CD14-positive monocyte (primary cell): ENCODE data around the gene CCDC12. TPM values are rescaled to one million over a fixed set of nuclear protein-coding genes. Genes with fewer than 3 reads are reported as not detected.

ENCODE experiments used
- DNase-seq, 3 donors: peaks; one replicate each; pipeline ENCODE4 v3.0.0-alpha.2; 2011 to 2022
- H2AFZ ChIP-seq: 2 replicates; pipeline ENCODE4 v1.6.0; 2012; ENCODE audit warnings: mild to moderate bottlenecking, low read depth, low read length, inconsistent platforms; ENCODE audit not compliant: insufficient read depth, poor library complexity, severe bottlenecking
- H3K27ac ChIP-seq, 2 donors: 1 replicate in 1 of 2; 2 replicates in 1 of 2; pipeline ENCODE4 v1.5.1; 2012 to 2013; ENCODE audit warnings: low read length in 2 of 2, control low read depth in 1 of 2, inconsistent platforms in 1 of 2, low read depth in 1 of 2, mild to moderate bottlenecking in 1 of 2
- H3K27me3 ChIP-seq, 2 donors: one replicate each; pipeline versions ENCODE4 v1.6.0 to v1.6.1; 2011 to 2013; ENCODE audit warnings: low read length in 2 of 2; ENCODE audit not compliant: control insufficient read depth in 2 of 2, insufficient read depth in 2 of 2
- H3K36me3 ChIP-seq, 2 donors: replicated peaks in 1 of 2; 1 replicate in 1 of 2; 2 replicates in 1 of 2; pipeline versions ENCODE4 v1.5.1 to v1.6.1; 2012 to 2013; ENCODE audit warnings: low read length in 2 of 2, control low read depth in 1 of 2, inconsistent platforms in 1 of 2, mild to moderate bottlenecking in 1 of 2; ENCODE audit not compliant: insufficient read depth in 2 of 2, control insufficient read depth in 1 of 2
- H3K4me1 ChIP-seq, 2 donors: 1 replicate in 1 of 2; 2 replicates in 1 of 2; pipeline versions ENCODE4 v1.5.1 to v1.6.1; 2012 to 2013; ENCODE audit warnings: low read length in 2 of 2, control low read depth in 1 of 2, inconsistent platforms in 1 of 2, mild to moderate bottlenecking in 1 of 2, moderate library complexity in 1 of 2; ENCODE audit not compliant: insufficient read depth in 2 of 2, control insufficient read depth in 1 of 2
- H3K4me2 ChIP-seq: replicated peaks from 2 replicates; pipeline ENCODE3; 2012; ENCODE audit warnings: low read length, moderate library complexity, mild to moderate bottlenecking; ENCODE audit not compliant: poor library complexity, severe bottlenecking; ENCODE audit errors: extremely low read depth
- H3K4me3 ChIP-seq, 3 experiments: fragments of 200-600 bp in 1 of 3; sonication (generic) in 1 of 3; replicated peaks in 1 of 3; 1 replicate in 2 of 3; 2 replicates in 1 of 3; pipeline ENCODE4 v1.5.1; 2011 to 2013; ENCODE audit warnings: low read length in 3 of 3, mild to moderate bottlenecking in 3 of 3, control low read depth in 2 of 3, low read depth in 2 of 3, inconsistent platforms in 1 of 3, moderate library complexity in 1 of 3
- H3K79me2 ChIP-seq: 2 replicates; pipeline ENCODE4 v1.6.0; 2012; ENCODE audit warnings: mild to moderate bottlenecking, control low read depth, inconsistent platforms, low read length, moderate library complexity; ENCODE audit not compliant: insufficient read depth
- H3K9ac ChIP-seq: 2 replicates; pipeline ENCODE4 v1.6.0; 2017; ENCODE audit warnings: low read length, mild to moderate bottlenecking; ENCODE audit not compliant: insufficient read depth, poor library complexity, severe bottlenecking
- H3K9me3 ChIP-seq, 2 donors: replicated peaks in 1 of 2; 1 replicate in 1 of 2; 2 replicates in 1 of 2; pipeline versions ENCODE4 v1.5.1 to v1.6.1; 2012 to 2013; ENCODE audit warnings: low read length in 2 of 2, control low read depth in 1 of 2; ENCODE audit not compliant: control insufficient read depth in 1 of 2, insufficient read depth in 1 of 2
- H4K20me1 ChIP-seq: 2 replicates; pipeline ENCODE4 v1.6.0; 2012; ENCODE audit warnings: mild to moderate bottlenecking, low read length, control low read depth, moderate library complexity; ENCODE audit not compliant: insufficient read depth
- H3K27ac Mint-ChIP-seq, 7 donors: one replicate each; pipeline ENCODE4 v1.8.0; 2020; ENCODE audit warnings: mild to moderate bottlenecking in 7 of 7, mixed read lengths in 7 of 7, moderate library complexity in 6 of 7, inconsistent platforms in 2 of 7
- H3K27me3 Mint-ChIP-seq, 3 donors: one replicate each; pipeline ENCODE4 v1.8.0; 2021 to 2022; ENCODE audit warnings: low read depth in 3 of 3, mild to moderate bottlenecking in 3 of 3, mixed read lengths in 3 of 3, moderate library complexity in 3 of 3, inconsistent platforms in 1 of 3
- H3K36me3 Mint-ChIP-seq, 2 donors: one replicate each; pipeline ENCODE4 v1.8.0; 2020; ENCODE audit warnings: mixed read lengths in 2 of 2, inconsistent platforms in 1 of 2, mild to moderate bottlenecking in 1 of 2
- H3K4me1 Mint-ChIP-seq: one replicate; pipeline ENCODE4 v1.8.0; 2020; ENCODE audit warnings: mild to moderate bottlenecking, mixed read lengths
- H3K4me3 Mint-ChIP-seq, 2 donors: one replicate each; pipeline ENCODE4 v1.8.0; 2020; ENCODE audit warnings: mild to moderate bottlenecking in 2 of 2, mixed read lengths in 2 of 2, moderate library complexity in 1 of 2
- H3K9me3 Mint-ChIP-seq, 7 donors: one replicate each; pipeline ENCODE4 v1.8.0; 2020 to 2022; ENCODE audit warnings: mixed read lengths in 7 of 7, mild to moderate bottlenecking in 6 of 7, moderate library complexity in 6 of 7, inconsistent platforms in 2 of 7
- whole genome bisulfite sequencing: methylation state at CpG from one replicate; pipeline ENCODE4 v1.1.5; 2013; ENCODE audit warnings: missing lambda C conversion rate; ENCODE audit not compliant: insufficient coverage; 5-methylcytosine and 5-hydroxymethylcytosine counted together
- intact Hi-C, 2 donors: fragments of 100-400 bp; cut with micrococcal nuclease; formaldehyde crosslinking; loops; one replicate each; pipeline versions ENCODE4 v1.15.0 to v1.15.1; 2023
- polyA plus RNA-seq, 3 donors: library from polyadenylated mRNA; depleted of rRNA in 1 of 3; unstranded in 2 of 3; stranded (reverse) in 1 of 3; fragments of 300-500 nt in 2 of 3; fragments of >200 nt in 1 of 3; fragmentation: Illumina TruSeq in 2 of 3; gene quantifications; 1 replicate in 2 of 3; 2 replicates in 1 of 3; pipeline ENCODE4 v1.2.3, GENCODE V29; 2012 to 2021
- TF ChIP-seq, protein P1 (sequence below): fragments of 200-600 bp; IDR thresholded peaks from one replicate; pipeline ENCODE4 v1.8.0; 2022; ENCODE audit warnings: antibody characterized with exemption, mild to moderate bottlenecking

CCDC12 gene
- polyA plus RNA-seq, 3 donors, result 50.1 to 70.7 (median 55.8) TPM

DNA sequence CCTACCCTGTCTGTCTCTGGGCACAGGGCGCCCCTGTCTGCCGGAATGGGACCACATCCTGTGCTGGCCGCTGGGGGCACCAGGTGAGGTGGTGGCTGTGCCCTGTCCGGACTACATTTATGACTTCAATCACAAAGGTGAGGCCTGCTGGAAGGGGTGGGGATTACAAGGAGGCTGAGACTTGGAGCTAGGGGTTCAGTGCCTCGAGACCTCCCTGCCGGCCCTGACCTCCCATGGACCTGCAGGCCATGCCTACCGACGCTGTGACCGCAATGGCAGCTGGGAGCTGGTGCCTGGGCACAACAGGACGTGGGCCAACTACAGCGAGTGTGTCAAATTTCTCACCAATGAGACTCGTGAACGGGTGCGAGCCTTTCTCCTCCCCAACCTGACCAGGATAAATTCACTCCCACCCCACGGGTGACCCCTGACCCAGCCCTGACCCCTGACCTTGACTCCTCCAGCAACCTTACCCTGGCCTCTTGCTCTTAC lies 78.7 kb downstream of the CCDC12 start:
- WGBS, result 84% methylated on average over 13 of the region's 15 CpGs
- peaks cover under 1 to 6% of the 10 kb centered on the region in 2 donors for H3K4me1 ChIP-seq
- H3K4me1 Mint-ChIP-seq, result peaks cover 17% of the 10 kb centered on the region
- no peaks in the 10 kb centered on the region for H3K9me3 ChIP-seq
- intact Hi-C loops, result no loop called here
- no peaks in the 10 kb centered on the region for H3K36me3 ChIP-seq
- H3K27me3 ChIP-seq, result peaks cover 3 to 27% of the 10 kb centered on the region in 2 donors
- H4K20me1 ChIP-seq, result no peaks in the 10 kb centered on the region
- no peak overlapping the region for H3K4me2 ChIP-seq
- TF ChIP-seq, protein P1, sequence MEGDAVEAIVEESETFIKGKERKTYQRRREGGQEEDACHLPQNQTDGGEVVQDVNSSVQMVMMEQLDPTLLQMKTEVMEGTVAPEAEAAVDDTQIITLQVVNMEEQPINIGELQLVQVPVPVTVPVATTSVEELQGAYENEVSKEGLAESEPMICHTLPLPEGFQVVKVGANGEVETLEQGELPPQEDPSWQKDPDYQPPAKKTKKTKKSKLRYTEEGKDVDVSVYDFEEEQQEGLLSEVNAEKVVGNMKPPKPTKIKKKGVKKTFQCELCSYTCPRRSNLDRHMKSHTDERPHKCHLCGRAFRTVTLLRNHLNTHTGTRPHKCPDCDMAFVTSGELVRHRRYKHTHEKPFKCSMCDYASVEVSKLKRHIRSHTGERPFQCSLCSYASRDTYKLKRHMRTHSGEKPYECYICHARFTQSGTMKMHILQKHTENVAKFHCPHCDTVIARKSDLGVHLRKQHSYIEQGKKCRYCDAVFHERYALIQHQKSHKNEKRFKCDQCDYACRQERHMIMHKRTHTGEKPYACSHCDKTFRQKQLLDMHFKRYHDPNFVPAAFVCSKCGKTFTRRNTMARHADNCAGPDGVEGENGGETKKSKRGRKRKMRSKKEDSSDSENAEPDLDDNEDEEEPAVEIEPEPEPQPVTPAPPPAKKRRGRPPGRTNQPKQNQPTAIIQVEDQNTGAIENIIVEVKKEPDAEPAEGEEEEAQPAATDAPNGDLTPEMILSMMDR, result no peak
- peaks cover 26 to 63% (median 37%) of the 10 kb centered on the region in 3 donors for H3K27me3 Mint-ChIP-seq
- no peak overlapping the region for H3K27ac Mint-ChIP-seq
- no peaks in the 10 kb centered on the region for H3K36me3 Mint-ChIP-seq
- H3K79me2 ChIP-seq, result no peaks in the 10 kb centered on the region
- H3K4me3 ChIP-seq, result no peak overlapping the region
- H3K9me3 Mint-ChIP-seq, result peaks cover 0 to 3% (median 0%) of the 10 kb centered on the region in 7 donors
- DNase-seq, result no peak
- H3K4me3 Mint-ChIP-seq, result peak overlapping the region in 1 of 2 donors; percentile 75
- no peak overlapping the region for H3K27ac ChIP-seq
- no peak overlapping the region for H3K9ac ChIP-seq
- no peak overlapping the region for H2AFZ ChIP-seq

DNA sequence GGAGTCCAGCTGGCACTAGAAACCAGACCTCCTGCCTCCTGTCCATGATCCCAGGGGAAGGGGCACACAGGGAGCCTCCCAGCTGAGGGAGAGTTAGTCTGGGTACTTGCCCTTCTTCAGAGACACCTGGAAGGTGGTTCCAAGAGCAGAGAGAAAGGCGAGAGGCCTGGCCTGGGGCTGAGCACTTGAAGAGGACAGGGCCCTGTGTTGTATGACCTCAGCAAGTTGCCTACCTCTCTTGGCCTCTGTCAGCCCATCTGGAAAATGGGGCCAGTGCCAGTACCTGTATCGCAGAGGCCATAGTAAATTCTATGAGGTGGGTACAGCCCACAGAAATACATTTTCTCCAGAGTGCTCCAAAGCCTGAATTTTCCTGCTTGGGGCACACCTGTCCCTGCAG lies 79.5 kb downstream of the CCDC12 start:
- TF ChIP-seq, protein P1, result no peak
- no peak for DNase-seq
- intact Hi-C loops, result no loop called here
- no peaks in the 10 kb centered on the region for H3K36me3 Mint-ChIP-seq
- WGBS, result 100% methylated on average over 1 of the region's 2 CpGs
- Histone ChIP-seq H3K4me3 (no peak overlapping the region), H3K36me3 (no peaks in the 10 kb centered on the region), H4K20me1 (no peaks in the 10 kb centered on the region), H3K27me3 (peaks cover 3 to 31% of the 10 kb centered on the region in 2 donors), H3K9me3 (no peaks in the 10 kb centered on the region), H3K79me2 (no peaks in the 10 kb centered on the region), H3K27ac (no peak overlapping the region), H2AFZ (no peak overlapping the region), H3K4me2 (no peak overlapping the region), H3K4me1 (peaks cover 8 to 9% of the 10 kb centered on the region in 2 donors), H3K9ac (no peak overlapping the region)
- peaks cover 28 to 70% (median 40%) of the 10 kb centered on the region in 3 donors for H3K27me3 Mint-ChIP-seq
- peaks cover 22% of the 10 kb centered on the region for H3K4me1 Mint-ChIP-seq
- no peak overlapping the region for H3K4me3 Mint-ChIP-seq
- no peak overlapping the region for H3K27ac Mint-ChIP-seq
- peaks cover 0 to 3% (median 0%) of the 10 kb centered on the region in 7 donors for H3K9me3 Mint-ChIP-seq
